NCI-H82 treated with DMSO at 0.1 percent for 48 hours (cell line): ENCODE measurements around the gene POLR3K.
"Not testable (repeated sequence)": the region's sequence is repeated elsewhere in the genome, so short reads cannot be mapped to it uniquely, and the experiment has no call there.

Source experiments
- DNase-seq: peaks from one replicate; lab custom pipeline; 2025; ENCODE audit not compliant: unreplicated experiment; lab: John Stamatoyannopoulos, UW

Gene POLR3K

GRCh38 chr16:24151-24550 is 29.3 kb downstream of the POLR3K start:
- DNase-seq: not testable (repeated sequence)

DNA sequence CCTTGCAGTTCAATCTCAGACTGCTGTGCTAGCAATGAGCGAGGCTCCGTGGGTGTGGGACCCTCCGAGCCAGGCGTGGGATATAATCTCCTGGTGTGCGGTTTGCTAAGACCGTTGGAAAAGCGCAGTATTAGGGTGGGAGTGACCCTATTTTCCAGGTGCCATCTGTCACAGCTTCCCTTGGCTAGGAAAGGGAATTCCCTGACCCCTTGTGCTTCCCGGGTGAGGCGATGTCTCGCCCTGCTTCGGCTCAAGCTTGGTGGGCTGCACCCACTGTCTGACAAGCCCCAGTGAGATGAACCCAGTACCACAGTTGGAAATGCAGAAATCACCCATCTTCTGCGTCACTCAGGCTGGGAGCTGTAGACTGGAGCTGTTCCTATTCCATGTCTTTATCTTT is 32.5 kb downstream of the POLR3K start:
- not testable (repeated sequence) for DNase-seq

- DNase-seq: not testable (repeated sequence)
Measured at GRCh38 chr16:17062-17765, 36.2 kb downstream of the POLR3K start.

GRCh38 chr16:10772-11171 is 42.6 kb downstream of the POLR3K start:
- peak; percentile 47 for DNase-seq

- DNase-seq: no peak
Measured at GRCh38 chr16:9903-10665, 43.3 kb downstream of the POLR3K start.
